GM18907 (cell line): ENCODE data around the gene ANKRD61.
"Not testable (repeated sequence)": the region's sequence is repeated elsewhere in the genome, so short reads cannot be mapped to it uniquely, and the experiment has no call there.

Experiments
- ATAC-seq: cut with Tn5 transposase; IDR thresholded peaks from one replicate; pipeline ENCODE4 v1.9.1; 2021; ENCODE audit warnings: mild to moderate bottlenecking, moderate library complexity; ENCODE audit not compliant: unreplicated experiment

Gene ANKRD61

DNA sequence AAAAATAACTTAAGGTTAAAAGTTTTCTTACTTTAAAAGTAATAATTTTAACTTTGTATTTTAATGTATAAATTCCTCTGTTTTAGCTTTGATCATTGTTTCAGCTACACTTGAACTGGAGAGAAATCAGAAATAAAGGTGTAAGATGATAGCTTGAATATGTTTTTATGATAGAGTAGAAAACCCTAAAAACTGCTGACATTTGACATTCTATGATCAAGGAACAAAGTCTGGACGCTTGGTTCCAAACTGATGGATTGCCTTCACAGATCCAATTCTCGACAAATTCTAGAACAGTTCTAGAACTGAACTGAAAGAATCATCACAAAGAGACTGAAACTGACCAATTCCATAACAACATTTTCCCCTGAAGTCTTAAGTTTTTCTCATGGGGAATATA, at the start of gene ANKRD61:
Gene ANKRD61, plus strand, starts transcription at position 389 of the 400 bp plus-strand sequence. Its CDS starts 0 bp downstream, at position 389.
- no peak for ATAC-seq

- not testable (repeated sequence) for ATAC-seq
Observed at GRCh38 chr7:5987061-5987460, 44.1 kb upstream of the ANKRD61 start.

GRCh38 chr7:5997210-5997808, 33.9 kb upstream of the ANKRD61 start:
- no peak for ATAC-seq

GRCh38 chr7:6007386-6007785, 23.8 kb upstream of the ANKRD61 start:
- no peak for ATAC-seq

DNA sequence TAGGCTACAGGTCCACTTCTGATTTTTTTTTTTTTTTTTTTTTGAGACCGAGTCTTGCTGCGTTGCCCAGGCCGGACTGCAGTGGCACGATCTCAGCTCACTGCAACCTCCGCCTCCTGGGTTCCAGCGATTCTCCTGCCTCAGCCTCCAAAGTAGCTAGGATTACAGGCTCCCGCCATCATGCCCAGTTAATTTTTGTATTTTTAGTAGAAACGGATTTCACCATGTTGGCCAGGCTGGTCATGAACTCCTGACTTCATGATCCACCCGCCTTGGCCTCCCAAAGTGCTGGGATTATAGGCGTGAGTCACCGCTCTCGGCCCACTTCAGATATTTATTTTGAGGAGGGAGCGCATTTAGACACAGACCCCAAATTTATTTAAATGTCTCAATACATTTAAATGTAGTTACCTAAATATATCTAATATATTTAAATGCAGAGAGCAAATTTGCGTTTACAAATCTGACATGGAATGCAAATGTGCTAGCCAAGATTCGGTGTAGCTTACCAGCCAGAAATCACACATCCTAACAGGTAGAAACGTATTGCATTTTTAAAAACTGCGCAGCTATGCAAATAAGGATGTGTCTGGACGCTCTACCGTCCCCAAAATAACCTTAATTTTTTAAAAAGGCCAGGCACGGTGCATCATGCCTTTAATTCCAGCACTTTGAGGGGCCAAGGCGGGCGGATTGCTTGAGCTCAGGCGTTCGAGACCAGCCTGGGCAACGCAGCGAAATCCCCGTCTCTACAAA, 23.2 kb upstream of the ANKRD61 start:
- not testable (repeated sequence) for ATAC-seq

GRCh38 chr7:6008668-6009611, 22.2 kb upstream of the ANKRD61 start, which contains the start of the genes AIMP2 and PMS2:
TSS of gene AIMP2 (plus strand) at chr7:6009272. CDS start at chr7:6009364, 92 bp downstream.
TSS of gene PMS2 (minus strand) at chr7:6009049. CDS start at chr7:6009019, 30 bp downstream.
- peak; percentile 96 for ATAC-seq

GRCh38 chr7:6010370-6010769, 20.8 kb upstream of the ANKRD61 start:
- not testable (repeated sequence) for ATAC-seq

DNA sequence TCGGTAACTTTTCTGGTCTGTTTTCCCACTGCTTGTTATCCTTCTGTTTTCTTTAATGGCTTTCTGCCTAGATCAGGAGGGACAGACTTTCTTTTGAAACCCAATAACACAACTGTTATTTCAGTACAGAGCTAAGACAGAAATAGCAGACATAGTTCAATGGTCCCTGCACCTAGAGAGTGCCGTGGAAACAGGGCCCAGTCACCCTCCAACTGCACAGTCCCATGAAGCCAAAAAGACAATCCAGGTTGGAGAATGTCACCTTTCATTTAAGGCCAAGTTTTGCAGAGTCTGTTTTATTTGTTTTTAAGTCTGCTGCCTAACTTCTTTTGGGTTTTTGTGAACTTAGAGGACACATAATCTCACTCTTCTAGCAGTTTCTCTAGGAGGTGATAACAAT, 19.6 kb upstream of the ANKRD61 start:
- ATAC-seq: no peak

DNA sequence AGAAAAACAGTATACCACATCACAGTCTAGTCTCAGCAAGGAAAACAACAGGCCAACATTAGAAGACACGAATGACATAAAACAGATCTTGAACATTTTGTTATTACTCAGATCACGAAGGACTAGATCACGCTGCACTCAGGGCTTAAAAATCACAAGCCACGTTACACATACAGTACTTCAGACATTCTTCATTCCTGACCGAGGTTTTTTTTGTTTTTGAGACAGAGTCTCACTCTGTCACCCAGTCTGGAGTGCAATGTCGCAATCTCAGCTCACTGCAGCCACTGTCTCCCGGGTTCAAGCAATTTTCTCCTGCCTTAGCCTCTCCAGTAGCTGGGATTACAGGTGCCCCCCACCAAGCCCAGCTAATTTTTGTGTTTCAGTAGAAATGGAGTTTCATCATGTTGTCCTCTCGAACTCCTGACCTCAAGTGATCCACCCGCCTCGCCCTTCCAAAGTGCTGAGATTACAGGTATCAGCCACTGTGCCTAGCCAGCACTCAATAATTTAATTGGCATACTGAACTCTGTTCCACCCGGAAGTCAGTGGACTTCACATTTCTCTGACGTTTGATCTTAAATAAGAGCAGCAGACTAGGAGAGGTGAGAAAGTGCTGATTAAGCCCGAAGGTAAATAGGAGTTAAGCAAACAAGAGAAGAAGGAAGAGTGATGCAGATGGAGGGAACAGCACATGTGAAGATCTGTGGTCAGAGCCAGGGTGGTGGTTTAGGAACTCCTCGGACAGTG, 18.6 kb upstream of the ANKRD61 start:
- no peak for ATAC-seq

GRCh38 chr7:6015917-6016652, 15.1 kb upstream of the ANKRD61 start:
- no peak for ATAC-seq

GRCh38 chr7:6016653-6016966, 14.6 kb upstream of the ANKRD61 start:
- ATAC-seq: no peak

DNA sequence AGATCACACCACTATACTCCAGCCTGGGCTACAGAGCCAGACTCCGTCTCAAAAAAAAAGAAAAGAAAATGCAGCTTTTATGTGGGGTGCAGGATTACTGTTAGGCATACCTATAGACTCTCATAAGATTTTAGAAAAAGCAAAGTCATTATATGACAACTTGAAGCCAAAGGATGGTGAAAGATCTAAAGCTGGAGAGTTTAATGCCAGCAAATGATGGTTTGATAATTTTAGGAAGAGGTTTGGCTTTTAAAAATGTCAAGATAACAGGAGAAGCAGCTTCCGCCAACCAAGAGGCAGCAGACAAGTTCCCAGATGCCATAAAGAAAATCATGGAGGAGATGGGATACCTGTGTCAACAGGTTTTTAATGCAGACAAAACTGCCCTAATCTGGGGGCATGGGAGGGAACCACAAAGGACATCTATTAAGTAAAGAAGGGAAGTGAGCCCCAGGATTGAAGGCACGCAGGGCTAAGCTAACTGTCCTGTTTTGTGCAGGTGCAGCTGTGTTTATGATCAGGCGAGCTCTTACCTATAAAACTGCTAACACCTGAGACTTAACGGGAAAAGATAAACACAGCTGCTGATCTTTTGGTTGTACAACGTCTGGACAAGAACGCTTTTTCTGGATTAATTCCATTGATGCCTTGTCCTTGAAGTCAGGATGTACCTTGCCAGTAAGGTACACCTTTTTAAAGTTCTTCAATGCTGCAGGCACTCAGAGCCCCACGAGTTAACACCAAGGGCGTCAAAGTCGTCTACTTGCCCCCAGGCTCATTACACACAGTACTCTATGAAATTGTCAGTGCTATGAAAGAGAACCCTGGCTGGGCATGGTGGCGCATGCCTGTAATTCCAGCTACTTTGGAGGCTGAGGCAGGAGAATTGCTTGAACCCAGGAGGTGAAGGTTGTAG, 10.5 kb upstream of the ANKRD61 start:
- ATAC-seq: no peak

- no peak for ATAC-seq
Observed at GRCh38 chr7:6022707-6023106, 8.5 kb upstream of the ANKRD61 start.

DNA sequence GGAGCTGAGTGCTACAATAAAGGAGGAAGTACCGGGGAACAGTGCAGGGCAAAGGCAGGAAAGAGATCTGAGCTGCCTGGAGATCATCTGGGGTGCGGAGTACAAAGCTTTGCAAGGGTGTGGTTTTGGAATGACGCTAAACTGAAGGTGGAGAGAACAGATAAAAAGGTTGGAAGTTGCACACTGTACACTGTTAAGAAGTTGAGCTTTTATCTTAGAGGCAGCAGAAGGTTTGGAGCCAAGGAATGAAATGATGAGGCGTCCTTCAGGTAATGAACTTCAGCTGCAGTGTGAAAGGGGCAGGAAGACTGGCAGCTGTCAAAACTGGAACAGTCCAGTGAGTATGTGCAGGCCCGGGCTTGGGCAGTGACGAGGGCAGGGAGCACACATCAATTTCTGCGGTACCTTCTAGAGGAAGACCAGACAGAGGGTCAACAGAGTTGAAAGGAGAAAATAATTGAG, 7.2 kb upstream of the ANKRD61 start:
- no peak for ATAC-seq

- peak; percentile 80 for ATAC-seq
Observed at GRCh38 chr7:6026011-6026819, 5.0 kb upstream of the ANKRD61 start.

GRCh38 chr7:6026820-6027311, 4.3 kb upstream of the ANKRD61 start:
- peak; percentile 27 for ATAC-seq

GRCh38 chr7:6027806-6028365, 3.3 kb upstream of the ANKRD61 start:
- ATAC-seq: no peak
